GM18517 (cell line): ENCODE measurements around the gene SEC14L2.
"Not testable (repeated sequence)": the region's sequence is repeated elsewhere in the genome, so short reads cannot be mapped to it uniquely, and the experiment has no call there.

ENCODE experiments used
- ATAC-seq: cut with Tn5 transposase; IDR thresholded peaks from one replicate; pipeline ENCODE4 v1.9.1; 2021; ENCODE audit warnings: mild to moderate bottlenecking, moderate library complexity; ENCODE audit not compliant: unreplicated experiment

SEC14L2 gene

GRCh38 chr22:30402766-30403104, 5.9 kb downstream of the SEC14L2 start:
- not testable (repeated sequence) for ATAC-seq

- no peak for ATAC-seq
Observed at GRCh38 chr22:30404307-30404706, 7.5 kb downstream of the SEC14L2 start.

- no peak for ATAC-seq
Observed at GRCh38 chr22:30405731-30406130, 8.9 kb downstream of the SEC14L2 start.

- ATAC-seq: no peak
Observed at GRCh38 chr22:30406400-30406799, 9.6 kb downstream of the SEC14L2 start.

- no peak for ATAC-seq
Observed at GRCh38 chr22:30408388-30409102, 11.7 kb downstream of the SEC14L2 start.

GRCh38 chr22:30411780-30412179, 15.0 kb downstream of the SEC14L2 start:
- ATAC-seq: no peak

GRCh38 chr22:30413001-30413400, 16.2 kb downstream of the SEC14L2 start:
- no peak for ATAC-seq

- no peak for ATAC-seq
Observed at GRCh38 chr22:30413745-30414524, 17.1 kb downstream of the SEC14L2 start.

GRCh38 chr22:30414525-30415047, 17.8 kb downstream of the SEC14L2 start:
- ATAC-seq: no peak

GRCh38 chr22:30416403-30416802, 19.6 kb downstream of the SEC14L2 start:
- ATAC-seq: no peak

- no peak for ATAC-seq
Observed at GRCh38 chr22:30416837-30417236, 20.0 kb downstream of the SEC14L2 start.

- ATAC-seq: no peak
Observed at GRCh38 chr22:30420347-30421125, 23.7 kb downstream of the SEC14L2 start.

- ATAC-seq: no peak
Observed at GRCh38 chr22:30421695-30422480, 25.1 kb downstream of the SEC14L2 start.

- ATAC-seq: no peak
Observed at GRCh38 chr22:30422481-30423300, 25.9 kb downstream of the SEC14L2 start.

- ATAC-seq: peak; percentile 30
Observed at GRCh38 chr22:30423301-30423958, 26.6 kb downstream of the SEC14L2 start.

GRCh38 chr22:30423959-30424533, 27.2 kb downstream of the SEC14L2 start:
- peak; percentile 75 for ATAC-seq

- ATAC-seq: no peak
Observed at GRCh38 chr22:30424534-30425326, 27.9 kb downstream of the SEC14L2 start.

GRCh38 chr22:30425327-30425615, 28.5 kb downstream of the SEC14L2 start:
- ATAC-seq: no peak
